Type B pancreatic cell (in vitro differentiated cells): ENCODE results near the gene ARL9. TPM values are rescaled to one million over a fixed set of nuclear protein-coding genes. Genes with fewer than 3 reads are reported as not detected.
"Not testable (repeated sequence)": the region's sequence is repeated elsewhere in the genome, so short reads cannot be mapped to it uniquely, and the experiment has no call there.

Source experiments
- DNase-seq: peaks from one replicate; pipeline ENCODE4 v3.0.0; 2021; ENCODE audit warnings: mixed read lengths; ENCODE audit not compliant: unreplicated experiment; ENCODE audit errors: extremely low spot score
- H3K27ac Mint-ChIP-seq: 2 replicates; pipeline ENCODE4 v1.8.0; 2021; ENCODE audit warnings: mild to moderate bottlenecking, mixed read lengths
- H3K27me3 Mint-ChIP-seq: 2 replicates; pipeline ENCODE4 v1.8.0; 2021; ENCODE audit warnings: mixed read lengths
- H3K36me3 Mint-ChIP-seq: 2 replicates; pipeline ENCODE4 v1.8.0; 2021; ENCODE audit warnings: mixed read lengths
- H3K4me1 Mint-ChIP-seq: one replicate; pipeline ENCODE4 v1.8.0; 2021; ENCODE audit warnings: mixed read lengths; ENCODE audit not compliant: unreplicated experiment
- H3K4me3 Mint-ChIP-seq: 2 replicates; pipeline ENCODE4 v1.8.0; 2021; ENCODE audit warnings: mild to moderate bottlenecking, mixed read lengths
- H3K9me3 Mint-ChIP-seq: 2 replicates; pipeline ENCODE4 v1.8.0; 2021; ENCODE audit warnings: mixed read lengths
- CTCF ChIP-seq: fragments of 200-600 bp; sonication (generic); conservative IDR thresholded peaks from 2 replicates; pipeline ENCODE4 v1.5.0; 2021; ENCODE audit warnings: antibody characterized with exemption, mild to moderate bottlenecking
- total RNA-seq: library from RNA; stranded (reverse); gene quantifications from 2 replicates; pipeline ENCODE4 v1.2.1, GENCODE V29; 2021; ENCODE audit warnings: low replicate concordance

The ARL9 gene
- total RNA-seq, 1 donor from 2014 or later: 1.1 TPM

GRCh38 chr4:56465599-56466295, 39.8 kb upstream of the ARL9 start:
- DNase-seq: no peak
- TF ChIP-seq CTCF: no peak
- H3K27me3 Mint-ChIP-seq: no peaks in the 10 kb centered on the region
- H3K27ac Mint-ChIP-seq: peak overlapping the region; percentile 100
- peak overlapping the region; percentile 99 for H3K4me3 Mint-ChIP-seq
- H3K4me1 Mint-ChIP-seq: peaks cover 32% of the 10 kb centered on the region
- no peaks in the 10 kb centered on the region for H3K9me3 Mint-ChIP-seq
- H3K36me3 Mint-ChIP-seq: peaks cover 14% of the 10 kb centered on the region

- DNase-seq, H3K9me3 Mint-ChIP-seq, H3K27me3 Mint-ChIP-seq: not testable (repeated sequence)
- H3K4me1 Mint-ChIP-seq: peaks cover 32% of the 10 kb centered on the region
- H3K27ac Mint-ChIP-seq: peak overlapping the region; percentile 100
- peak overlapping the region; percentile 99 for H3K4me3 Mint-ChIP-seq
- peaks cover 14% of the 10 kb centered on the region for H3K36me3 Mint-ChIP-seq
These were observed 39.3 kb upstream of the ARL9 start for GRCh38 chr4:56466296-56466761.

- peaks cover 16% of the 10 kb centered on the region for H3K36me3 Mint-ChIP-seq
- H3K4me3 Mint-ChIP-seq: peak overlapping the region; percentile 99
- DNase-seq: no peak
- H3K9me3 Mint-ChIP-seq: no peaks in the 10 kb centered on the region
- H3K27ac Mint-ChIP-seq: peak overlapping the region; percentile 100
- H3K4me1 Mint-ChIP-seq: peaks cover 32% of the 10 kb centered on the region
- no peaks in the 10 kb centered on the region for H3K27me3 Mint-ChIP-seq
- TF ChIP-seq CTCF: no peak
These were observed 38.7 kb upstream of the ARL9 start for GRCh38 chr4:56466910-56467283.

GRCh38 chr4:56467284-56468096, 38.1 kb upstream of the ARL9 start, which contains the start of gene SRP72:
TSS of gene SRP72 (plus strand) at chr4:56467617. CDS start at chr4:56467636, 19 bp downstream.
- H3K4me1 Mint-ChIP-seq: peaks cover 32% of the 10 kb centered on the region
- no peaks in the 10 kb centered on the region for H3K27me3 Mint-ChIP-seq
- no peaks in the 10 kb centered on the region for H3K9me3 Mint-ChIP-seq
- peak within 1 kb of the TSS; percentile 100 for H3K27ac Mint-ChIP-seq
- H3K36me3 Mint-ChIP-seq: peaks cover 13% of the 10 kb centered on the region
- DNase-seq: peak; percentile 90
- no peak for TF ChIP-seq CTCF
- peak within 1 kb of the TSS; percentile 99 for H3K4me3 Mint-ChIP-seq

- H3K4me3 Mint-ChIP-seq: peak overlapping the region; percentile 99
- peaks cover 32% of the 10 kb centered on the region for H3K4me1 Mint-ChIP-seq
- H3K27me3 Mint-ChIP-seq: no peaks in the 10 kb centered on the region
- no peaks in the 10 kb centered on the region for H3K9me3 Mint-ChIP-seq
- H3K36me3 Mint-ChIP-seq: peaks cover 17% of the 10 kb centered on the region
- DNase-seq: no peak
- TF ChIP-seq CTCF: no peak
- peak overlapping the region; percentile 100 for H3K27ac Mint-ChIP-seq
These were observed 37.5 kb upstream of the ARL9 start for GRCh38 chr4:56468097-56468422.
